A549 treated with RU486 at 1 μM for 4 hours (cell line): Measurements from ENCODE around the gene GHITM. TPM values are rescaled to one million over a fixed set of nuclear protein-coding genes. Genes with fewer than 3 reads are reported as not detected.

Experiments used
- total RNA-seq: library from RNA; stranded (reverse); fragments of 200-300 nt; extraction: Qiagen RNA extraction; gene quantifications from 5 replicates; pipeline ENCODE4 v1.2.3, GENCODE V29; 2022; ENCODE audit warnings: low read depth

Gene GHITM
- 158 to 219 TPM (median 203 TPM) in 5 replicates for total RNA-seq

GRCh38 chr10:84139126-84140035 lies at the start of gene GHITM:
Gene GHITM, plus strand, starts transcription at chr10:84139509. Its CDS starts 1,992 bp downstream, at chr10:84141501.

GRCh38 chr10:84173501-84173929 lies 34.2 kb downstream of the GHITM start, which contains the start of gene GPR15LG:
Gene GPR15LG, plus strand, starts transcription at chr10:84173801. Its CDS starts 51 bp downstream, at chr10:84173852.

DNA sequence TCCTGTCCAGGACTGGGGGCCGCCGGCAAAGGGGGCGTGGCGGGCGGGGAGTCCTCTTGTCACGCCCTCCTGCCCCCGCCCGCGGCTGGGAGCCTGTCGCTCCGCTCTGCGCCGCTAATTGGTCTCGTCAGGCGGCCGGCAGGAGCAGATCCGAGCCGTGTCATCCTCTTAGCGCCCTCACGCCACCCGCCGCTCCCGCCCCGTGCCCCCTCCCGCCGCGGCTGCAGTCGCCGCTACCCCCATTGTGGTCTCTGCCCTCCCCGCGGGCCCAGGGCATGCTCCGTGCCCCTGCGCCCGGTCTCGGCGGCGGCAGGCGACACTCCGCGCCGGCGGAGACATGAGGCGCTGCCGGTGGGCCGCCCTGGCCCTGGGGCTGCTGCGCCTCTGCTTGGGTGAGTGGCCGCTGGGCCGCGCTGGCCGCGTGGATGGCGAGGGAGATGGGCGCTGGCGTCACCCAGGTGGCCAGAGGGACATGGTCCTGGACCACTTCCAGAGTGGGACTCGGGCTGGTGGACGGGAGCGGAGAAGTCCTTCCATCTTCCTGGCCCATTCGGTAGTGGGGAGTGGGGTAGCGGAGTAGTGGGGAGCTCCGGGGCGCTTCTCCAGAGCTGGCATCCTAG lies 55.2 kb downstream of the GHITM start, which contains the start of gene CDHR1:
TSS of gene CDHR1 (plus strand) at position 114 of the 620 bp plus-strand sequence. CDS start at position 338, 224 bp downstream.

Other genes starting within 250 kb of the GHITM start
- not detected in 5 replicates for gene GPR15LG, start 34.3 kb downstream of the GHITM start, total RNA-seq
- gene CDHR1, start 55.0 kb downstream of the GHITM start, total RNA-seq = 0.03 to 0.13 TPM (median 0.07 TPM) in 5 replicates
- not detected in 5 replicates for gene LRIT2, start 86.0 kb downstream of the GHITM start, total RNA-seq
- gene LRIT1, start 102.0 kb downstream of the GHITM start, total RNA-seq = not detected in 5 replicates
- not detected in 5 replicates for gene RGR, start 105.5 kb downstream of the GHITM start, total RNA-seq
- gene CCSER2, start 189.1 kb downstream of the GHITM start, total RNA-seq = 7.2 to 13.8 TPM (median 10.4 TPM) in 5 replicates